ENCODE data around the gene OTOG.

DNA sequence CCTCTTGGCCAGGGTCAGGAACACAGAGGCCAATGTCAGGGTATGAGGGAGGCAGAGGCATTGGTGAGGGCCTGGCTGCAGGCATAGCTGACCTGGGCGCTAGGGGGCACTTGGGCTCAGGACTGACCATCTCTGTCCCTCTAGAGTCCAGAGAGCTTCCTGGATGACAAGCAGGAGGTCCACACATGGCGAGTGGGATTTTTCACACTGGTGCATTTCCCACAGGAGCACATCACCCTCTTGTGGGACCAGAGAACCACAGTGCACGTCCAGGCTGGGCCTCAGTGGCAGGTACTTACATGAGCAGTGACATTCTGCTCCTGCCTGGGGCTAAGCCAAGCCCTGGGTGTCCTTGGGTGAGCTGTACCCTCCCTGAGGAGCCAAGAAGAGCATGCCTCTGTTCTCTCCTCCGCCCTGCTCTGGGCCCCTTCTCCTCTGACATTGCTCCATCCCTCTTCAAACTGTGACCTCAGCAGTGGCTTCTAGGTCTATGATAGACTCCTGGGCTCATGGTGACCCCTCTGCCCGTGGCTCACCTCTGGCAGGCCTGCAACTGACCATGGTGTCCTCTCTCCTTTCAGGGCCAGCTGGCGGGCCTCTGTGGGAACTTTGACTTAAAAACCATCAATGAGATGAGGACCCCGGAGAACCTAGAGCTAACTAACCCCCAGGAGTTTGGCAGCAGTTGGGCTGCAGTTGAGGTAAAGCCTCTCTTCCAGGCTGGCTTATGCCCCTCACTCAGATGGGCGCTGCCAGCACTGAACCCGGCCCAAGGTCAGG lies 46.6 kb downstream of the OTOG start:
- TF ChIP-seq CTCF (IDR thresholded peaks at IDR 0.05), result no peak
- TF ChIP-seq POLR2AphosphoS5 (IDR thresholded peaks at IDR 0.05), result no peak
